SH-SY5Y (cell line): ENCODE measurements around the gene SS18.

Source experiments
- GATA2 ChIP-seq: IDR thresholded peaks from 2 replicates; pipeline ENCODE4 v1.6.1; 2011; ENCODE audit warnings: mild to moderate bottlenecking, low read depth, low read length
- GATA3 ChIP-seq: IDR thresholded peaks from 2 replicates; pipeline ENCODE4 v1.6.1; 2011; ENCODE audit warnings: low read depth, mild to moderate bottlenecking, low read length, moderate library complexity

DNA sequence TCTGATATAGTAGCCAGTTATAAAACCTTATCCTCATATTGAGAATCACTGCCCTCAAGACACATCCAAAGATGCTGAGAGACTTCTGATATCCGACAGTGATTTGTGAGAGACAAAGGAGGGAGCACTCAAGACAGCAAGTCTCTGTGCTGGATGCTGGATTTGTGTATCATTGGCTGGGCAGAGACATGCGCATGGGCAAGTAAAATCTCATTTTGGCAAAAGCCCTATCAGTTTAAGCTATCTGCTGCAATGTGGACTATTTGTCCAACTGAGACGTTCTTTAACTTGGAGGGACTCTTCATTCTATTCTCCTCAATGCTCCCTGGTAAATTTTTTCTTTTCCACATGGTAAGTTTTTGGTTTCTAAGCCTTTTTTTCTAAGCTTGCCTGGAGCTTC, 107.5 kb downstream of the SS18 start:
- no peak for TF ChIP-seq GATA3
- TF ChIP-seq GATA2 = no peak
